ENCODE results near the gene FRMD5. TPM values are rescaled to one million over a fixed set of nuclear protein-coding genes. Genes with fewer than 3 reads are reported as not detected.

FRMD5 gene
- total RNA-seq, 1 donor from 2014 or later, result 0.20 TPM

- no peak for ATAC-seq
These were observed 35.6 kb downstream of the FRMD5 start for GRCh38 chr15:44159492-44159891.

- ATAC-seq, result no peak
These were observed 37.0 kb downstream of the FRMD5 start for GRCh38 chr15:44158111-44158510.

GRCh38 chr15:44157679-44158078 is 37.4 kb downstream of the FRMD5 start:
- no peak for ATAC-seq

GRCh38 chr15:44153352-44153751 is 41.7 kb downstream of the FRMD5 start:
- ATAC-seq, result no peak

- no peak for ATAC-seq
These were observed 45.8 kb downstream of the FRMD5 start for GRCh38 chr15:44149224-44149623.

GRCh38 chr15:44148580-44148979 is 46.5 kb downstream of the FRMD5 start:
- no peak for ATAC-seq

- ATAC-seq, result no peak
These were observed 47.4 kb downstream of the FRMD5 start for GRCh38 chr15:44147636-44148035.

- no peak for ATAC-seq
These were observed 49.6 kb downstream of the FRMD5 start for GRCh38 chr15:44145495-44145894.

- no peak for ATAC-seq
These were observed 50.1 kb downstream of the FRMD5 start for GRCh38 chr15:44144992-44145391.

GRCh38 chr15:44144184-44144583 is 50.9 kb downstream of the FRMD5 start:
- ATAC-seq, result no peak

GRCh38 chr15:44137750-44138149 is 57.3 kb downstream of the FRMD5 start:
- no peak for ATAC-seq

GRCh38 chr15:44136991-44137477 is 58.0 kb downstream of the FRMD5 start:
- no peak for ATAC-seq

GRCh38 chr15:44132057-44132456 is 63.0 kb downstream of the FRMD5 start:
- ATAC-seq, result no peak

- no peak for ATAC-seq
These were observed 64.3 kb downstream of the FRMD5 start for GRCh38 chr15:44130778-44131177.

- ATAC-seq, result no peak
These were observed 65.2 kb downstream of the FRMD5 start for GRCh38 chr15:44129911-44130310.

- no peak for ATAC-seq
These were observed 66.6 kb downstream of the FRMD5 start for GRCh38 chr15:44128443-44128842.

GRCh38 chr15:44125879-44126278 is 69.2 kb downstream of the FRMD5 start:
- ATAC-seq, result no peak

- ATAC-seq, result no peak
These were observed 92.3 kb downstream of the FRMD5 start for GRCh38 chr15:44102675-44103254.

GRCh38 chr15:44101944-44102343 is 93.1 kb downstream of the FRMD5 start:
- no peak for ATAC-seq

- no peak for ATAC-seq
These were observed 93.8 kb downstream of the FRMD5 start for GRCh38 chr15:44101286-44101685.

- ATAC-seq, result no peak
These were observed 95.4 kb downstream of the FRMD5 start for GRCh38 chr15:44099671-44100070.

- no peak for ATAC-seq
These were observed 97.5 kb downstream of the FRMD5 start for GRCh38 chr15:44097552-44097951.

- ATAC-seq, result no peak
These were observed 98.5 kb downstream of the FRMD5 start for GRCh38 chr15:44096596-44096995.

- no peak for ATAC-seq
These were observed 100.3 kb downstream of the FRMD5 start for GRCh38 chr15:44094781-44095180.

GRCh38 chr15:44093836-44094235 is 101.2 kb downstream of the FRMD5 start:
- no peak for ATAC-seq

All from esophagus mucosa (tissue), 1 donor.